Ovary (tissue), 3 donors: ENCODE results near the gene TMEM250.

Source experiments
- EP300 ChIP-seq: sonication (generic); formaldehyde crosslinking; IDR thresholded peaks from one replicate; pipeline ENCODE4 v1.6.1; 2017; ENCODE audit warnings: antibody characterized with exemption
- TF ChIP-seq, protein P1 (sequence below), 3 donors: fragments of 450-650 bp in 2 of 3; fragments of 200-600 bp in 1 of 3; IDR thresholded peaks; one replicate each; pipeline versions ENCODE4 v1.5.1 to v1.8.0; 2016 to 2022; ENCODE audit warnings: antibody characterized with exemption in 3 of 3, mild to moderate bottlenecking in 1 of 3
- donor health status: DM: no; HTN: no; CAD: no.

DNA sequence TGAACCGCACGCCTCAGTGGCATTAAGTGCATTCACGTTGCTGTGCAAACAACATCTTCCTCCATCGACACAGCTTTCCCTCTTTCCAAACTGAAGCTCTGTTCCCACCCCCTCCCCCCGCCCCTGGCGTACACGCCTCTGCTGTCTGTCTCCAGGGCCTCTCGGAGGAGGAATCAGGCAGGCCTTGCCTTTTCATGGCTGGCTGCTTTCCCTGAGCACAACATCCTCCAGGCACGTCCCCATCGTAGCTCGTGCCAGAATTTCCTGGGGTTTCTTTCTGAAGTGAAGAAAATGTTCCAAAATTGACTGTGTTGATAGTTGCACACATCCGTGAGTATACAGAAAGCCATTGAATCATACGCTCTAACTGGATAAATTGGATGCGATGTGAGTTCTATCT, 22.3 kb upstream of the TMEM250 start:
- TF ChIP-seq, protein P1, sequence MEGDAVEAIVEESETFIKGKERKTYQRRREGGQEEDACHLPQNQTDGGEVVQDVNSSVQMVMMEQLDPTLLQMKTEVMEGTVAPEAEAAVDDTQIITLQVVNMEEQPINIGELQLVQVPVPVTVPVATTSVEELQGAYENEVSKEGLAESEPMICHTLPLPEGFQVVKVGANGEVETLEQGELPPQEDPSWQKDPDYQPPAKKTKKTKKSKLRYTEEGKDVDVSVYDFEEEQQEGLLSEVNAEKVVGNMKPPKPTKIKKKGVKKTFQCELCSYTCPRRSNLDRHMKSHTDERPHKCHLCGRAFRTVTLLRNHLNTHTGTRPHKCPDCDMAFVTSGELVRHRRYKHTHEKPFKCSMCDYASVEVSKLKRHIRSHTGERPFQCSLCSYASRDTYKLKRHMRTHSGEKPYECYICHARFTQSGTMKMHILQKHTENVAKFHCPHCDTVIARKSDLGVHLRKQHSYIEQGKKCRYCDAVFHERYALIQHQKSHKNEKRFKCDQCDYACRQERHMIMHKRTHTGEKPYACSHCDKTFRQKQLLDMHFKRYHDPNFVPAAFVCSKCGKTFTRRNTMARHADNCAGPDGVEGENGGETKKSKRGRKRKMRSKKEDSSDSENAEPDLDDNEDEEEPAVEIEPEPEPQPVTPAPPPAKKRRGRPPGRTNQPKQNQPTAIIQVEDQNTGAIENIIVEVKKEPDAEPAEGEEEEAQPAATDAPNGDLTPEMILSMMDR (IDR thresholded peaks at IDR 0.05): no peak
- no peak for TF ChIP-seq EP300
